Ecto neural progenitor cell (in vitro differentiated cells): ENCODE data around the gene FAM124A.

Source experiments
- DNase-seq: peaks from one replicate; pipeline ENCODE4 v3.0.0-alpha.2; 2018; ENCODE audit warnings: low spot score

The FAM124A gene

DNA sequence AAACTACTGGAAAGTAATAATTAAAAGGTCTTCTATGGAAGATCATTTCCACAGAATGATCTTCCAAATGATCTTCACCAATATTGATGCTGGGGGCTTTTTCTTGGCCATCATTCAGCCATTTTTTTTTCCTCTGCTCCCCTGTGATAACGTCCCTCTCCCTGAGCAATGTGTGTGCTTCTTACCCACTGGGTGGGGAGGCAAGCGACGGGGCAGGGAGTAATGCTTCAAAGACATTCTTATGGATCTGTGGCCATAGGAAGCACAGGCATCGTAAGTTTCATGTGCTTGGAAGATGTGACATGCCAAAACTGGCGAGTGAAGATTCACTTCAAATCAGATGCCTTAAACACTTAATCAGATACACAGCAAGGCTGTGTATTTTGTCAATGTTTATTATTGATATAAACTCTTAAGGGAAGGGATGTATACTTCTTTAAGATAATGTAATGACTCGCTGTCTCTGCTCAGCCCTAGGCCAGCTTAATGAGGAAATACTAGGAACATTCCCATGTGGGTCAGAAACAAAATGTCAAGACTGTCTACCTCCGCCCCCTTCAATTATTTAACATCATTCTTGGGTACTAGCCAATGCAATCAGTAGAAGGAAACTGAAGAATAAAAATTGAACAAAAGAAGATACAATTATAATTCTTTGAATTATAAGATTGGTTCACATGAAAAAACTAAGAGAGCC, 83.2 kb downstream of the FAM124A start:
- DNase-seq, result no peak

DNA sequence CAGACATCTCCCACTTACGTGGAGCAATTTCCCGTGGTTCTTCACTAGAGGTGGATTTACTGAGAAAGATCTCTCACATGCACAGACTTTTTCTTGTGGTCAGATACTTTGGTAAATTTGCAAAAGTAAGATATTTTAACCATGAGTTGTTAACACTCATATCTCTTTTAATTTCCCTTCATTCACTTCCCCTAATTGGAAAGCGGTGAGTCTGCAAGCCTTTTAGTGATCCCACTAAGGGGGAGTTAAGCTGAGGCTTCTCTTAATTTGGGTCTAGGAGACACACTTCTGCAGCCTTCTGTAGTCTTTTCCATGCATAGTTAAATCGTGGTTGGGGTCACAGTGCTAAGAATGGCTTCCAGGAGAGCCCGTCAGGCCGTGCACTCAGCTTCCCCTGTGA, 86.6 kb downstream of the FAM124A start:
- DNase-seq, result no peak

DNA sequence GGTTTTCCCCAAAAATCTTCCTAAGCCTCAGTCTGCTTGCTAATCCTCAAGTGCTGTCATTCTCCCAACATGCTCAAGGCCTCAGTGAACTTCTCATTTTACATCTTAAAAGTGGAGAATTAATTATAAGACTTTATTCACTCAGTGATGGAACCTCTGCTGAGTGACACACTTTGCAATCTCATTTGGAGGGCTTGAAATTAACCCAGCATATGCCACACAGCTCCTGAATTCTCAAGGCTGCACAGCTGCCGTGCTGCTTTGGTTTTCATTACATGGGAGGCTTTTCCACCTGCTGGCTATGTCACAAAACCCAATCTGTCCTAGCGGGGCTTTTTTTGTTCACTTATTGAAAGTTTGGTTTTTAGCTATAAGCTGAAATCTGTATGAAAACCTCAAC, 89.0 kb downstream of the FAM124A start:
- DNase-seq, result no peak

DNA sequence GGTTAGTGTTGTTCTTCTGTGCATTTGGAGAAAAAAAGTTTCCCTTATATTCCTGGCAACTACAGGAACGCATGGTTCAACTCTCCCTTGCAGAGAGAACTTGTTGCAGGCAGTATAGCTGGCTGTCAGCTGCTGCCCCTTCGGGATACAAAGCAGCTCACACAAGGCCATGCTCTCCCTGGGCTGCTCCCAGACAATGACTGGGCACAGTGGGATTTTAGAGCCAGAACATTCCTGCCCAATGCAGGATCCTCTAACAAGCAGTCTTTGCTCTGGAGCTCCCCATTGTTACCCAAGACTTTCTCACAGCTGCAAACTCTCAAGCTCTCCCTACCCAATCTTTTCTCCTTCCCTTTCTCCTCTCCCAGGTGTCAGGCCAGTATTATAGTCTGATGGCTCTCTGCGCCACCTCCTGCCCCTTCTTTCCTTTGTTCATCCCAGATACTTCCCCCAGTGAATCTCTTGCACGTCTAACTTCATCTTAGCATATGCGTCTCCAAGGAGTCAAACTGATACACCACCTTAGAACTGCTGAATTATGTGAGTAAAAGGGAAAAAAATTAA, 89.8 kb downstream of the FAM124A start:
- peak; percentile 66 for DNase-seq

DNA sequence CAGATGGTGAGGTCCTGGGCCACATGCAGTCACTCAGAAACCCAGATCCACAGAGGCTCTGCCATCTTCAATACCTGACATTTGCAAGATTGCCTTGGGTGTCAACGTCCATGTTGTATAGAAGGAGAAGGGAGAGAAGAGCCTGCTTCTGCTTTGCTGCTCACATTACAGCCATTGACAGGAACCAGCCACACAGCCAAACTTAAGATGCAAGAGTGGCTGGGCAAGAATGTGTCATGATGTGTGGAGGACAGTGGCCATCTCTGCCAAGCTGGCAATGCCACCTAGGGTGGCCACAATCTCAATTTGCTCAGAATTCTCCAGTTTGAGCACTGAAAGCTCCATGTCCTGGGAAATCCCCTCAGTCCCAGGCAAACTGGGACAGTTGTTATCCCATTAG, 91.4 kb downstream of the FAM124A start:
- no peak for DNase-seq

DNA sequence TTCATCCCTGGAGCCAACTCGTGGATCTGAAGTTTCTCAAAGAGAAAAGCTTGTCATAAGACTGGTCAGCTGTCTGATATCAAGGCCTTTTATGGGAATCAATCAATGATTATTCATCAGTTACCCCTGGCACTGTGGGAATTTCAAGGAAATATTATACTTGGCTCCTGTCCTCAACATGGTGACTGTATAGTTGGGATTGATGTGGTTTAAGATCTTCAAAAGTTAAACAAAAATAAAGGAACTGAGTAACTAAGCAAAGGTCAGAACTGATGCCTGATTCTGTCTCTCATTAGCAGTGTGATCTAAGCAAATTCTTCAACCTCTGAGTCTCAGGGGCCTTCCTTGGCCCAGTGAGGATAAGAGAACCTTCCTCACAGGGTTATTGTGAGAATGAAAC, 95.1 kb downstream of the FAM124A start:
- no peak for DNase-seq

GRCh38 chr13:51318015-51318414, 95.8 kb downstream of the FAM124A start:
- no peak for DNase-seq

DNA sequence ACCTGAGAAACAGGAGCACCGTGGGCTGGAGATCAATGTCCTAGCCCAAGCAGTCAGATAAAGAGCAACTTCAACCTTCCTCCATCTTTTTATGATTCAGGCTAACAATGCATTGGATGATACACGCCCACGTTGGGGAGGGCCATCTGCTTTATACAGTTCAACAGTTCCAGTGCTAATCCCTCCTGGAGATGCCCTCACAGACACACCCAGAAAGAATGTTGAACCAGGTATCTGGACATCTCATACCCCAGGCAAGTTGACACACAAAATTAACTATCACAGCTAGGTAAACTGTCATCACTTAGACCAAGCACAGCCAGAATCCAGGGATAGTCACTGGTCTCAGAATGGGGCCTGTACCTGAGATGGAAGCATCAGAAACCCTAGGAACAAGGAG, 96.7 kb downstream of the FAM124A start:
- no peak for DNase-seq

- DNase-seq, result no peak
These were observed 99.6 kb downstream of the FAM124A start for GRCh38 chr13:51321836-51322235.

DNA sequence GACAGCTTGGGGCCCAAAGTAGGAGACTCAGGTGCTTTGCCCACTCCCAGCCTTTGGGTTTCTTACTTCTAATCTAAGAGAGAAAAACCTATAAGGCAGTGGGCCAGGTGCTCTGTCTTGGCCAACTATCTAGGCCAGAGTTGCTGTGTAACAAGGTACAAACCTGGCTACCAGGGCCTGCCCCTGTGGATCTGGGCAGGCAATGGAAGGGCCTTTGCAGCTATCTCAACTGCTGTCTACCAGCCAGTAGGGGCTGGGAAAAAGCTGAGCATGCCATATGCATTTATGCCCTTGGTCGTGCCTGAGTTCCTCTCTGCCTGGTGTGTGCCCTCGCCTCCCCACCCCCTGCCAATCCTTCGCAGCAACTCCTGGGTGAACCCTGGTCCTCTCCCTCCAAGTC, 100.6 kb downstream of the FAM124A start:
- DNase-seq, result no peak

DNA sequence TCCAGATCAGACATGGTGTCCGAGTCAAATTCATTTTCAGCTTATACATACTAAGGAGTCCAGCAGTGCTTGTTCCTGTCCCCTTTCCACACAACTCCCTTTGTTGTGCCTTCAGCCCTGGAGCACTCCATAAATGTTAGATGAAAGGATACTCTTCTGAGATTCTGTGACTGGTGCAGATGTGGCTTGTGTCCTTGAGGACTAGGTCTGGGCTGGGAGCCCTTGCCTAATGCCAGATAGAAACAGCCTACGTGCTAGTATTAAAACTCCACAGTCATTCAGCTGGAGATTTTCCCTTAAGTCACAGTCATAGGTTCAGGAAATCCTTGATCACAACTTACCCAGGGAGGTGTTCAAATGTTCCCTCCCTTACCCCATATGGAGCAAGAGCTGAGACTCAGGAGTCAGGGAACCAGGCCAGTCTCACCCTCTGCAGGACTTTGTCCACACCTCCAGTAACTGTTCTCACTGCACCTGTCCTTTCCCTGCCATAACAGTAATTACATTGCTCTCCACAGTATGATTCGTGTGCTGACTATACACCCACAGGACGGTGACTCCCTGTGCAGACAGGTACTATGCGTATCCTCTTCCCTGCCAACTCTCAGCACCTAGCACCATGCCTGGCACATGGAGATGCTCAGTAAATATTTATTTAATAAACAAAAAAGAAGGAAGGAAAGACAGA, 101.8 kb downstream of the FAM124A start:
- DNase-seq, result no peak

GRCh38 chr13:51324714-51325420, 102.7 kb downstream of the FAM124A start:
- DNase-seq, result peak; percentile 40

DNA sequence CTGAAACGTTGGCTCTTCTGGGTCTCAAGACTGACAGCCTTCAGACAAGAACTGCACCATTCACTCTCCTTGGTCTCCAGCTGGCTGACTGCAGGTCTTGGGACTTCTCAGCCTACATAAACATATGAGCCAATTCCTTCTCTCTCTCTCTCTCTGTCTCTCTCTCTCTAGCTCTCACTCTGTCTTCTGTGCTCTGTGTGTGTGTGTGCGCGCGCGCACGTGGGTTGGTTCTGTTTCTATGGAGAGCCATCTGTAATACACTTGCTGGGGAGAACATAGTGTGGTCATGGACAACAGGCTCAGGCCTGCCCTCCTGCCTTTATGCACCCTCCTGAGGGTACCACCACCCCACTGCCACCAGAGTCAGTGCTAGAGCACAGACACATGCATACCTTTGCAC, 103.6 kb downstream of the FAM124A start:
- DNase-seq, result no peak

GRCh38 chr13:51326777-51327176, 104.6 kb downstream of the FAM124A start:
- no peak for DNase-seq

GRCh38 chr13:51327961-51328360, 105.8 kb downstream of the FAM124A start:
- no peak for DNase-seq

GRCh38 chr13:51328488-51328887, 106.3 kb downstream of the FAM124A start:
- peak; percentile 86 for DNase-seq

GRCh38 chr13:51329606-51330005, 107.4 kb downstream of the FAM124A start:
- DNase-seq, result no peak

DNA sequence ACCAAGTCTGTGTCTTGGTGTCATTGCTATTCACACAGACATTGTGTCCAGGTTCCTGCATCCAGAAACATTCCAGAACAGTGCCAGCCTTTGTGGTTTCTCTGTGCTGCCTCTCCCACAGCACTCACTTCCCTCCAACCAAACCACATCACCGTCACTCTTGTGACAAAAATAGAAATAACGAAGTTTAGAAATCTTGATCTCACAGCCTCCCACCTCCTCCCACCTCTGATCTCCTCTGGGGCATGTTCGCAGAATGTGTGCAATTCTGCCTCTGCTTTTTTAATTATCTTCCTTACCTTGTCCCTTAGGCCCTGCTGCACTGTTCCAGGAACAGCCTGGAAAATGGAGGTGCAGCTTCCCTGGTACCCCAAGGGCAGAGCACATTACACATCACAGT, 108.6 kb downstream of the FAM124A start:
- no peak for DNase-seq

GRCh38 chr13:51331354-51331861, 109.2 kb downstream of the FAM124A start:
- no peak for DNase-seq

DNA sequence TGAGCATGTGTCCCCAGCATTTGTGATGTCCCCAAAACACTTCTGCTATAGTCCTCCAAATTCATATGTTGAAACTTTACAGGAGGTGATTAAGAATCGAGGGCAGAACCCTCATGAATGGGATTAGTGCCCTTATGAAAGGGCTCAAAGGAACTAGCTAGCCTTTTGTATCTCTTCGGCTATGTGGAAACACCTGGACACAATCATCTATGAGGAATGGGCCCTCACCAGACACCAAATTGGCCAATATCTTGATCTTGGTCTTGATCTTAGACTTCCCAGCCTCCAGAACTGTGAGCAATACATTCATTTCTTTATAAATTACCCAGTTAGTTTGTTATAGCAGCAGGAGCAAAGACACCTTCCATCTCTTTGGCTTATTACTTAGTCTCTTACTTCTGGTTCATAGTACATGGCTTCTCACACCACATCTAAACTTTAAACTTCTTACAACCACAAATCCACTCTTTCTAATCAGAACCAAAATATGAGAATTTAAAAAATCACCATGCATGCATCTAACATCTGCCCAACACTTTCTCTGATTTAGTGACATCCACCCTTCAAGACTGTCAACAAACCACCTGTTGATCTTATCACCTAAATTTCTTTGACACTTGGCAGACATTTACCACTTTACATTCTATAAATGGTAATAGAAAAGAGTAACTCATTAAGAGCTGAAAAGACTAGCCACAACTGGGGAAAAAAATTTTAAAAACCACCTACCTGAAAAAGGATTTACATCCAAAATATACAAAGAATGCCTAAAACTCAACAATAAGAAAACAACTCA, 110.6 kb downstream of the FAM124A start:
- DNase-seq, result no peak

GRCh38 chr13:51333421-51333820, 111.2 kb downstream of the FAM124A start:
- no peak for DNase-seq

GRCh38 chr13:51333826-51334225, 111.6 kb downstream of the FAM124A start:
- DNase-seq, result no peak
